Measurements from ENCODE around the gene CRYZL1. TPM values are rescaled to one million over a fixed set of nuclear protein-coding genes. Genes with fewer than 3 reads are reported as not detected.

The CRYZL1 gene
- total RNA-seq, 4 donors from 2014 or later = 24.4 to 47.3 (median 33.0) TPM

- TF ChIP-seq EP300 (IDR thresholded peaks at IDR 0.05) = no peak
- no peak for TF ChIP-seq POLR2A (IDR thresholded peaks at IDR 0.05)
- no peak for TF ChIP-seq POLR2AphosphoS5 (IDR thresholded peaks at IDR 0.05)
- TF ChIP-seq CTCF (IDR thresholded peaks at IDR 0.05) = no peak
- H3K4me3 ChIP-seq = peak overlapping the region; percentile 74 to 79
- H3K36me3 ChIP-seq = peaks cover 0 to 33% of the 10 kb centered on the region in 2 donors
- 48 to 75% methylated on average over 14 to 19 of the region's 19 CpGs for WGBS, 2 donors (ENCODE audit: low coverage in 1 of 2)
- H3K27me3 ChIP-seq = no peaks in the 10 kb centered on the region
- peak overlapping the region; percentile 91 to 99 (median 97) for H3K27ac ChIP-seq
- H3K4me1 ChIP-seq = peaks cover 3 to 34% (median 23%) of the 10 kb centered on the region in 3 donors
- H3K9me3 ChIP-seq = no peaks in the 10 kb centered on the region
- ATAC-seq = no peak
Observed at GRCh38 chr21:33541105-33541711, 100.3 kb downstream of the CRYZL1 start.

- peaks cover 0 to 36% of the 10 kb centered on the region in 2 donors for H3K36me3 ChIP-seq
- 71 to 88% methylated on average over 3 of the region's 3 CpGs for WGBS, 2 donors (ENCODE audit: low coverage in 1 of 2)
- H3K27me3 ChIP-seq = no peaks in the 10 kb centered on the region
- H3K4me1 ChIP-seq = peaks cover 3 to 29% (median 21%) of the 10 kb centered on the region in 3 donors
- TF ChIP-seq POLR2AphosphoS5 (IDR thresholded peaks at IDR 0.05) (no peak), CTCF (IDR thresholded peaks at IDR 0.05) (no peak), EP300 (IDR thresholded peaks at IDR 0.05) (no peak), POLR2A (IDR thresholded peaks at IDR 0.05) (no peak)
- H3K27ac ChIP-seq = peak overlapping the region in 3 of 4 donors; percentile 97 to 99 (median 97)
- no peak for ATAC-seq
- H3K4me3 ChIP-seq = no peak overlapping the region
- H3K9me3 ChIP-seq = no peaks in the 10 kb centered on the region
Observed at GRCh38 chr21:33540711-33541104, 100.8 kb downstream of the CRYZL1 start.

GRCh38 chr21:33539616-33540015, 101.9 kb downstream of the CRYZL1 start:
- 53 to 65% methylated on average over 3 of the region's 4 CpGs for WGBS, 2 donors (ENCODE audit: low coverage in 1 of 2)

More at GRCh38 chr21:33539616-33540015, 101.9 kb downstream of the CRYZL1 start:
- no peak for TF ChIP-seq EP300 (IDR thresholded peaks at IDR 0.05)
- TF ChIP-seq POLR2A (IDR thresholded peaks at IDR 0.05) = no peak
- no peak for TF ChIP-seq POLR2AphosphoS5 (IDR thresholded peaks at IDR 0.05)
- no peak for TF ChIP-seq CTCF (IDR thresholded peaks at IDR 0.05)
- Histone ChIP-seq H3K9me3 (no peaks in the 10 kb centered on the region), H3K4me3 (no peak overlapping the region), H3K36me3 (peaks cover 0 to 47% of the 10 kb centered on the region in 2 donors), H3K27ac (no peak overlapping the region), H3K27me3 (no peaks in the 10 kb centered on the region), H3K4me1 (peaks cover 3 to 18% (median 11%) of the 10 kb centered on the region in 3 donors)
- ATAC-seq = no peak

Other genes starting within 250 kb of the CRYZL1 start
- gene IFNGR2, start 238.3 kb downstream of the CRYZL1 start, total RNA-seq = 10 to 100 TPM; 19.6 to 53.7 (median 41.1) TPM
- gene TMEM50B, start 161.8 kb downstream of the CRYZL1 start, total RNA-seq = 100 to 1,000 TPM in 1 of 4 donors, 10 to 100 TPM in 3; 56.4 to 175 (median 90.0) TPM
- 1 to 10 TPM in 3 of 4 donors, under 1 TPM in 1; 0.67 to 4.1 (median 2.7) TPM for gene DNAJC28, start 150.0 kb downstream of the CRYZL1 start, total RNA-seq
- gene GART, start 99.6 kb downstream of the CRYZL1 start, total RNA-seq = 10 to 100 TPM; 41.8 to 74.2 (median 67.6) TPM
- gene SON, start 98.7 kb downstream of the CRYZL1 start, total RNA-seq = 100 to 1,000 TPM; 134 to 474 (median 401) TPM
- 1 to 10 TPM; 3.1 to 7.2 (median 4.7) TPM for gene DONSON, start 53.1 kb downstream of the CRYZL1 start, total RNA-seq
- 10 to 100 TPM; 33.0 to 50.5 (median 45.9) TPM for gene ITSN1, start 760 bp upstream of the CRYZL1 start, total RNA-seq

All from gastroesophageal sphincter (tissue), 4 donors.